IMR-90 (cell line): Measurements from ENCODE around the gene CD79A. TPM values are rescaled to one million over a fixed set of nuclear protein-coding genes. Genes with fewer than 3 reads are reported as not detected.

ENCODE experiments used
- ATAC-seq: fragments of 200-7000 bp; cut with Tn5 transposase; 2 replicates; pipeline ENCODE4 v1.9.1; 2020; ENCODE audit warnings: low read depth, mild to moderate bottlenecking, moderate library complexity
- BruUV-seq: library from RNA; stranded (reverse); fragments of 400-500 nt; replicated peaks from 2 replicates; lab custom pipeline; 2021; lab: Mats Ljungman, UMichigan
- CTCF ChIA-PET: fragments of 300-600 bp; formaldehyde crosslinking; extraction: SDS; loops from one replicate; lab custom pipeline; 2021; ENCODE audit warnings: antibody characterized with exemption; lab: Yijun Ruan, JAX
- POLR2A ChIA-PET: fragments of 300-600 bp; sonication (Branson Sonifier 250); formaldehyde crosslinking; loops from one replicate; lab custom pipeline; 2022; ENCODE audit warnings: antibody characterized with exemption; ENCODE audit not compliant: unreplicated experiment; lab: Charles Lee
- DNase-seq: peaks from one replicate; pipeline ENCODE4 v3.0.0; 2013
- H2AFZ ChIP-seq: replicated peaks from 2 replicates; pipeline ENCODE3; 2013; ENCODE audit warnings: low read length, mild to moderate bottlenecking; ENCODE audit not compliant: poor library complexity
- H2AK5ac ChIP-seq: 2 replicates; pipeline ENCODE4 v1.6.1; 2013; ENCODE audit warnings: low read depth, low read length, inconsistent platforms
- H2AK9ac ChIP-seq: replicated peaks from 2 replicates; pipeline ENCODE3; 2013; ENCODE audit warnings: mild to moderate bottlenecking, low read depth, low read length, moderate library complexity; ENCODE audit not compliant: poor library complexity
- H2BK120ac ChIP-seq: 2 replicates; pipeline ENCODE4 v1.6.1; 2013; ENCODE audit warnings: low read depth, low read length, inconsistent platforms
- H2BK15ac ChIP-seq: 3 replicates; pipeline ENCODE4 v1.6.1; 2013; ENCODE audit warnings: low read depth, low read length, inconsistent platforms
- H2BK20ac ChIP-seq: 2 replicates; pipeline ENCODE4 v1.6.1; 2013; ENCODE audit warnings: low read depth, mild to moderate bottlenecking, inconsistent platforms, low read length, moderate library complexity
- H2BK5ac ChIP-seq: 2 replicates; pipeline ENCODE4 v1.6.1; 2013; ENCODE audit warnings: mild to moderate bottlenecking, low read depth, low read length, inconsistent platforms; ENCODE audit not compliant: poor library complexity, severe bottlenecking
- H3K14ac ChIP-seq: replicated peaks from 2 replicates; pipeline ENCODE4 v1.6.1; 2013; ENCODE audit warnings: low read depth, low read length, inconsistent platforms
- H3K18ac ChIP-seq: 2 replicates; pipeline ENCODE4 v1.6.1; 2013; ENCODE audit warnings: low read depth, low read length, control low read depth
- H3K23ac ChIP-seq: 2 replicates; pipeline ENCODE4 v1.6.1; 2013; ENCODE audit warnings: low read depth, low read length, inconsistent platforms
- H3K27ac ChIP-seq: 2 replicates; pipeline ENCODE4 v1.5.1; 2013; ENCODE audit warnings: mild to moderate bottlenecking, control low read depth, low read length; ENCODE audit not compliant: insufficient read depth
- H3K27me3 ChIP-seq: 2 replicates; pipeline ENCODE4 v1.6.1; 2013; ENCODE audit warnings: low read length; ENCODE audit not compliant: control insufficient read depth, insufficient read depth
- H3K36me3 ChIP-seq: 2 replicates; pipeline ENCODE4 v1.6.1; 2013; ENCODE audit warnings: low read length, mixed read lengths; ENCODE audit not compliant: control insufficient read depth, insufficient read depth
- H3K4ac ChIP-seq: 2 replicates; pipeline ENCODE4 v1.6.1; 2013; ENCODE audit warnings: low read depth, low read length, inconsistent platforms
- H3K4me1 ChIP-seq: 2 replicates; pipeline ENCODE4 v1.6.1; 2013; ENCODE audit warnings: low read length, mixed read lengths; ENCODE audit not compliant: control insufficient read depth, insufficient read depth
- H3K4me2 ChIP-seq: 2 replicates; pipeline ENCODE4 v1.6.1; 2013; ENCODE audit warnings: low read depth, mild to moderate bottlenecking, control low read depth, low read length, moderate library complexity
- H3K4me3 ChIP-seq: 2 replicates; pipeline ENCODE4 v1.5.1; 2013; ENCODE audit warnings: low read depth, mild to moderate bottlenecking, control low read depth, low read length, moderate library complexity; ENCODE audit not compliant: insufficient read depth
- H3K56ac ChIP-seq: 2 replicates; pipeline ENCODE4 v1.6.1; 2013; ENCODE audit warnings: low read length, inconsistent platforms; ENCODE audit not compliant: insufficient read depth; ENCODE audit errors: extremely low read depth
- H3K79me1 ChIP-seq, 2 experiments: 2 replicates each; pipeline ENCODE4 v1.6.1; 2013; ENCODE audit warnings: low read length in 2 of 2, inconsistent platforms in 1 of 2, low read depth in 1 of 2
- H3K9ac ChIP-seq: 2 replicates; pipeline ENCODE4 v1.6.1; 2013; ENCODE audit warnings: low read depth, low read length, control low read depth
- H3K9me1 ChIP-seq: 2 replicates; pipeline ENCODE4 v1.6.1; 2013; ENCODE audit warnings: low read length, inconsistent platforms; ENCODE audit not compliant: insufficient read depth
- H3K9me3 ChIP-seq: 2 replicates; pipeline ENCODE4 v1.6.1; 2013; ENCODE audit warnings: low read length; ENCODE audit not compliant: control insufficient read depth, insufficient read depth
- H4K20me1 ChIP-seq: 2 replicates; pipeline ENCODE4 v1.6.1; 2013; ENCODE audit warnings: low read length, inconsistent platforms; ENCODE audit not compliant: insufficient read depth
- H4K5ac ChIP-seq: 2 replicates; pipeline ENCODE4 v1.6.1; 2013; ENCODE audit warnings: mild to moderate bottlenecking, low read depth, low read length, control low read depth
- H4K8ac ChIP-seq, 2 experiments: 2 replicates each; pipeline ENCODE4 v1.6.1; 2013; ENCODE audit warnings: low read depth in 2 of 2, low read length in 2 of 2, control low read depth in 1 of 2, inconsistent platforms in 1 of 2
- H4K91ac ChIP-seq: 2 replicates; pipeline ENCODE4 v1.6.1; 2013; ENCODE audit warnings: low read depth, low read length, inconsistent platforms; ENCODE audit not compliant: insufficient read depth
- CEBPB ChIP-seq: IDR thresholded peaks from 2 replicates; pipeline ENCODE4 v1.6.1; 2012; ENCODE audit warnings: low read depth, low read length, improper control_type of control experiment
- MAFK ChIP-seq: IDR thresholded peaks from 2 replicates; pipeline ENCODE4 v1.6.1; 2012; ENCODE audit warnings: low read depth, low read length, improper control_type of control experiment
- NFE2L2 ChIP-seq: fragments of 150-350 bp; IDR thresholded peaks from 2 replicates; pipeline ENCODE4 v1.6.1; 2016; ENCODE audit warnings: low read depth, mild to moderate bottlenecking, low read length
- RFX5 ChIP-seq: IDR thresholded peaks from 2 replicates; pipeline ENCODE4 v1.8.0; 2012; ENCODE audit warnings: low read depth, mild to moderate bottlenecking, low read length, moderate library complexity
- WGBS, 2 experiments: methylation state at CpG; one replicate each; pipeline versions ENCODE4 v1.1.5 to v1.1.7; 2013; ENCODE audit warnings: missing lambda C conversion rate in 2 of 2; ENCODE audit not compliant: insufficient read length in 1 of 2; ENCODE audit errors: extremely low coverage in 2 of 2; 5-methylcytosine and 5-hydroxymethylcytosine counted together
- dilution Hi-C: fragments of 300-500 bp; cut with HindIII; formaldehyde crosslinking; loops from one replicate; pipeline ENCODE4 v1.14.3; 2018; ENCODE audit warnings: low sequenced_read_pairs; ENCODE audit not compliant: unreplicated experiment
- in situ Hi-C: fragments of 300-500 bp; cut with MboI; formaldehyde crosslinking; loops from 3 replicates; pipeline ENCODE4 v1.14.3; 2019; ENCODE audit warnings: low sequenced_read_pairs, inconsistent platforms, mixed read lengths
- intact Hi-C: fragments of 100-400 bp; cut with micrococcal nuclease; formaldehyde crosslinking; loops from 2 replicates; pipeline ENCODE4 v1.10.0; 2022
- polyA plus RNA-seq, 3 experiments: library from polyadenylated mRNA; depleted of rRNA; stranded (reverse); fragments of >200 nt; gene quantifications; 2 replicates each; pipeline ENCODE4 v1.2.3, GENCODE V29; 2012; ENCODE audit warnings: low replicate concordance in 1 of 3
- total RNA-seq: library from RNA; depleted of rRNA; stranded (reverse); fragments of >200 nt; gene quantifications from 2 replicates; pipeline ENCODE4 v1.2.3, GENCODE V29; 2012

The CD79A gene
- total and polyA plus RNA-seq, 2 of the 4 experiments (the other 2 are of a cell fraction): 0.19 TPM; not detected in 1

- TF ChIP-seq MAFK (no peak), NFE2L2 (no peak), RFX5 (no peak), CEBPB (no peak)
- Histone ChIP-seq H3K27me3 (no peaks in the 10 kb centered on the region), H3K9ac (no peak overlapping the region), H3K23ac (no peak overlapping the region), H3K9me1 (peaks cover 10% of the 10 kb centered on the region; the same call in 1 of the 2 replicates), H4K20me1 (peaks cover 98% of the 10 kb centered on the region), H3K27ac (no peak overlapping the region), H3K36me3 (peaks cover 72% of the 10 kb centered on the region), H3K4me3 (no peak overlapping the region), H3K18ac (no peak overlapping the region), H2BK5ac (no peak overlapping the region), H2BK20ac (no peak overlapping the region), H2AK9ac (peak overlapping the region; percentile 85), H2AFZ (no peak overlapping the region), H3K79me1 (peaks cover 22 to 59% of the 10 kb centered on the region in 2 experiments), H3K56ac (no peak overlapping the region), H4K91ac (no peak overlapping the region), H4K8ac (no peak overlapping the region), H3K4me2 (no peak overlapping the region), H3K9me3 (no peaks in the 10 kb centered on the region), H2AK5ac (no peak overlapping the region), H2BK120ac (no peak overlapping the region), H3K4me1 (peaks cover 3% of the 10 kb centered on the region; the same call in 1 of the 2 replicates), H4K5ac (no peak overlapping the region), H2BK15ac (no peak overlapping the region), H3K4ac (no peak overlapping the region), H3K14ac (no peak overlapping the region)
- ChIA-PET POLR2A (no interaction called here), CTCF (no interaction called here)
- ATAC-seq (no peak), DNase-seq (no peak)
- in situ Hi-C loops: no loop called here
- dilution Hi-C loops: no loop called here
- intact Hi-C loops: no loop called here
- 88% methylated on average over 9 of the region's 10 CpGs; no CpG with 5 or more reads in 1 of the 2 experiments for WGBS, 2 experiments
- no TSS peak for BruUV-seq
Observed at GRCh38 chr19:41868120-41868988, 8.7 kb upstream of the CD79A start.
